Trophoblast cell (in vitro differentiated cells and primary cell): ENCODE data around the gene MBD3L4. TPM values are rescaled to one million over a fixed set of nuclear protein-coding genes. Genes with fewer than 3 reads are reported as not detected.
"Not testable (repeated sequence)": the region's sequence is repeated elsewhere in the genome, so short reads cannot be mapped to it uniquely, and the experiment has no call there.

Experiments used
- DNase-seq, 2 donors: peaks; one replicate each; pipeline ENCODE4 v3.0.0-alpha.2; 2016
- H2AFZ ChIP-seq: 2 replicates; pipeline ENCODE4 v1.6.1; 2013; ENCODE audit warnings: low read length, moderate library complexity, mild to moderate bottlenecking; ENCODE audit not compliant: insufficient read depth, poor library complexity
- H2AK5ac ChIP-seq: 2 replicates; pipeline ENCODE4 v1.6.1; 2013; ENCODE audit warnings: mild to moderate bottlenecking, low read length
- H2BK120ac ChIP-seq: 2 replicates; pipeline ENCODE4 v1.6.1; 2013; ENCODE audit warnings: low read length, mild to moderate bottlenecking, moderate library complexity; ENCODE audit not compliant: insufficient read depth, poor library complexity
- H2BK12ac ChIP-seq: 2 replicates; pipeline ENCODE4 v1.6.1; 2013; ENCODE audit warnings: mild to moderate bottlenecking, low read length, moderate library complexity
- H2BK5ac ChIP-seq: 2 replicates; pipeline ENCODE4 v1.6.1; 2013; ENCODE audit warnings: low read length, low read depth, moderate library complexity, mild to moderate bottlenecking; ENCODE audit not compliant: poor library complexity
- H3K14ac ChIP-seq: 2 replicates; pipeline ENCODE4 v1.6.1; 2013; ENCODE audit warnings: mild to moderate bottlenecking, low read length
- H3K18ac ChIP-seq: 2 replicates; pipeline ENCODE4 v1.6.1; 2013; ENCODE audit warnings: mild to moderate bottlenecking, low read length
- H3K23ac ChIP-seq: 2 replicates; pipeline ENCODE4 v1.6.1; 2013; ENCODE audit warnings: low read length
- H3K27ac ChIP-seq: 2 replicates; pipeline ENCODE4 v1.5.1; 2013; ENCODE audit warnings: low read depth, mild to moderate bottlenecking, inconsistent platforms, low read length, moderate library complexity
- H3K27me3 ChIP-seq: 2 replicates; pipeline ENCODE4 v1.6.1; 2013; ENCODE audit warnings: inconsistent platforms, mild to moderate bottlenecking, low read length, moderate library complexity; ENCODE audit not compliant: insufficient read depth
- H3K36me3 ChIP-seq, 2 experiments: 1 replicate in 1 of 2; 2 replicates in 1 of 2; pipeline ENCODE4 v1.6.1; 2013; ENCODE audit warnings: low read length in 2 of 2, mild to moderate bottlenecking in 2 of 2, moderate library complexity in 1 of 2; ENCODE audit not compliant: insufficient read depth in 2 of 2, control insufficient read depth in 1 of 2
- H3K4ac ChIP-seq: 2 replicates; pipeline ENCODE4 v1.6.1; 2013; ENCODE audit warnings: low read depth, mild to moderate bottlenecking, low read length, moderate library complexity
- H3K4me1 ChIP-seq, 2 experiments: 1 replicate in 1 of 2; 2 replicates in 1 of 2; pipeline ENCODE4 v1.6.1; 2013; ENCODE audit warnings: low read length in 2 of 2, mild to moderate bottlenecking in 2 of 2, moderate library complexity in 1 of 2; ENCODE audit not compliant: insufficient read depth in 2 of 2, control insufficient read depth in 1 of 2
- H3K4me2 ChIP-seq: 2 replicates; pipeline ENCODE4 v1.6.1; 2013; ENCODE audit warnings: inconsistent platforms, mild to moderate bottlenecking, low read length, moderate library complexity
- H3K4me3 ChIP-seq: 2 replicates; pipeline ENCODE4 v1.5.1; 2013; ENCODE audit warnings: mild to moderate bottlenecking, low read depth, low read length, inconsistent platforms
- H3K79me1 ChIP-seq: one replicate; pipeline ENCODE4 v1.6.1; 2013; ENCODE audit warnings: low read length
- H3K79me2 ChIP-seq: 2 replicates; pipeline ENCODE4 v1.6.1; 2013; ENCODE audit warnings: low read length, mild to moderate bottlenecking; ENCODE audit not compliant: control insufficient read depth, insufficient read depth, poor library complexity
- H3K9ac ChIP-seq: 2 replicates; pipeline ENCODE4 v1.6.1; 2013; ENCODE audit warnings: mild to moderate bottlenecking, low read length
- H3K9me3 ChIP-seq: 2 replicates; pipeline ENCODE4 v1.6.1; 2013; ENCODE audit warnings: low read depth, mild to moderate bottlenecking, control low read depth, inconsistent platforms, low read length; ENCODE audit not compliant: insufficient read depth
- H4K12ac ChIP-seq: 2 replicates; pipeline ENCODE4 v1.6.1; 2013; ENCODE audit warnings: low read depth, mild to moderate bottlenecking, low read length, moderate library complexity
- H4K8ac ChIP-seq: 2 replicates; pipeline ENCODE4 v1.6.1; 2013; ENCODE audit warnings: low read depth, mild to moderate bottlenecking, low read length, moderate library complexity
- H4K91ac ChIP-seq: one replicate; pipeline ENCODE4 v1.6.1; 2013; ENCODE audit warnings: low read depth, mild to moderate bottlenecking, low read length, moderate library complexity
- whole genome bisulfite sequencing: extraction: QIAGEN DNeasy Blood & Tissue Kit; methylation state at CpG from one replicate; pipeline ENCODE4 v1.1.7; 2013; ENCODE audit warnings: missing lambda C conversion rate; ENCODE audit not compliant: insufficient read length, insufficient coverage; ENCODE audit errors: extremely low coverage; 5-methylcytosine and 5-hydroxymethylcytosine counted together
- polyA plus RNA-seq: library from polyadenylated mRNA; stranded (reverse); fragments of 200-250 nt; gene quantifications from 2 replicates; pipeline ENCODE4 v1.2.3, GENCODE V29; 2013

Gene MBD3L4
- polyA plus RNA-seq, result not detected in 2 replicates

DNA sequence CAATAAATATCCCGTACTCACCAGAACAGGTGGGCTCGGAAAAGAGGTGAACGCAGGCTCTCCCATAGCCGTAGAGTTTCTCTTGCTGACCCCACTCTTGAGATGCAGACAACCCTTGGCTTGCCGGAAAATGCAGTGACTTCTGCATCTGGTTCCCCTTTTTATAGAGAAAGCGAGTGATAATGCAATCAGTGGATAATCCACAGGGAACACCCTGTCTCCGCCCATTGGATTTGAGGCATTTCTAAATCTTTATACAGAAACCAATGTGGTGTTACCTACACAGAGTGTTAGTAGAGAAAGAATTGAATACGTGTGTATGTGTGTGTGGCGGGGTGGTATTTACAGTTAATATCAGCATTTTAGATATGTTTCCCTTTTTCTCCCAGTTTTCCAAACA, at the start of gene MBD3L4:
Gene MBD3L4, minus strand, starts transcription at position 101 of the 400 bp plus-strand sequence. Its CDS starts 35 bp downstream, at position 66.
- WGBS, result no CpG with 5 or more reads among the region's 9 CpGs
- not testable (repeated sequence) for H3K9me3 ChIP-seq, H3K79me1 ChIP-seq, H3K4me1 ChIP-seq, H3K4ac ChIP-seq, H2BK120ac ChIP-seq, H3K27ac ChIP-seq, H4K12ac ChIP-seq, H2BK12ac ChIP-seq, H2AFZ ChIP-seq, H3K79me2 ChIP-seq, H4K8ac ChIP-seq, H3K4me3 ChIP-seq, H3K36me3 ChIP-seq, H2BK5ac ChIP-seq, H4K91ac ChIP-seq, H3K27me3 ChIP-seq, H3K23ac ChIP-seq, H3K18ac ChIP-seq, H3K4me2 ChIP-seq, DNase-seq, H3K14ac ChIP-seq, H3K9ac ChIP-seq, H2AK5ac ChIP-seq

DNA sequence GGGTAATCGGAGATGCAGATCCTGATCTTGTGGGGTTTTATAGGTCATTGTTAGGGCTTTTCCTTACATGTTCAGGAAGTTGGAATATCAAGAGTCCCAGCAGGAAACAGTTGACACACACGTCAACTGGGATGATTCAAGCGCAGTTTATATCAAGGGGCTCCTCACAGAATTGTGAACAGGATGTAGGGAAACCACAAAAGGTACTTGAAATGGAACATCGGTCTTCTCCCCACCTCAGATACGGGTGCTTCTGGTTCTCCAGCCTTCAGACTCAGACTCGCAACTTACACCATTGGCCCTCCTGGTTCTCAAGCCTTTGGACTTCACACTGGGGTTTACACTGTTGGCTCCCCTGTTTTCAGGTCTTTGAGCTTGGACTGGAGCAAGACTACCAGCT, 49.0 kb upstream of the MBD3L4 start:
- Histone ChIP-seq H2BK5ac (no peak overlapping the region), H3K4me2 (no peak overlapping the region), H3K9me3 (peaks cover 26% of the 10 kb centered on the region), H3K4me3 (no peak overlapping the region), H2AFZ (no peak overlapping the region), H3K27ac (no peak overlapping the region), H3K4me1 (no peaks in the 10 kb centered on the region), H4K12ac (no peak overlapping the region), H3K14ac (no peak overlapping the region), H3K23ac (no peak overlapping the region), H3K79me1 (no peaks in the 10 kb centered on the region), H3K36me3 (peaks cover 7 to 8% of the 10 kb centered on the region in 2 experiments), H4K91ac (no peak overlapping the region), H3K79me2 (no peaks in the 10 kb centered on the region), H4K8ac (no peak overlapping the region), H3K27me3 (peaks cover 2% of the 10 kb centered on the region), H2AK5ac (no peak overlapping the region), H2BK12ac (no peak overlapping the region), H2BK120ac (no peak overlapping the region), H3K9ac (no peak overlapping the region), H3K18ac (no peak overlapping the region), H3K4ac (no peak overlapping the region)
- no CpG with 5 or more reads among the region's 6 CpGs for WGBS
- DNase-seq, result no peak

DNA sequence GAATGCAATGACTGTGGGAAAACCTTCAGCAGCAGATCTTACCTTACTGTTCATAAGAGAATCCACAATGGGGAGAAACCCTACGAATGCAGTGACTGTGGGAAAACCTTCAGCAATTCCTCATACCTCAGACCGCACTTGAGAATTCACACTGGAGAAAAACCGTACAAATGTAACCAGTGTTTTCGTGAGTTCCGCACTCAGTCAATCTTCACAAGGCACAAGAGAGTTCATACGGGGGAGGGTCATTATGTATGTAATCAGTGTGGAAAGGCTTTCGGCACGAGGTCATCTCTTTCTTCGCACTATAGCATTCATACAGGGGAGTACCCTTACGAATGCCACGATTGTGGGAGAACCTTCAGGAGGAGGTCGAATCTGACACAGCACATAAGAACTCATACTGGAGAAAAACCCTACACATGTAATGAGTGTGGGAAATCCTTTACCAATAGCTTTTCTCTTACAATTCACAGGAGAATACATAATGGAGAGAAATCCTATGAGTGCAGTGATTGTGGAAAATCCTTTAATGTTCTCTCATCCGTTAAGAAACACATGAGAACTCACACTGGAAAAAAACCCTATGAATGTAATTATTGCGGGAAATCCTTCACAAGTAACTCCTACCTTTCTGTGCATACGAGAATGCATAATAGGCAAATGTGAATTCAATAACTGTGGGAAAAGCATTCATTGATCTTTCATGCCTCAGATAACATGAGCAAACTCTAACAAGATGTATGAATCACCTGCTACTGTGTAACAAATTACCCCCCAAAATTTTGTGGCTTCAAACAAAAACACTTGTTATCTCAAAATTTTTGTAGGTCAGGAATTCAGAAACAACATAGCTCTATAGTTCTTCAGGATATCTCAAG, 43.3 kb upstream of the MBD3L4 start:
- Histone ChIP-seq H3K79me1 (no peaks in the 10 kb centered on the region), H3K9ac (no peak overlapping the region)

DNA sequence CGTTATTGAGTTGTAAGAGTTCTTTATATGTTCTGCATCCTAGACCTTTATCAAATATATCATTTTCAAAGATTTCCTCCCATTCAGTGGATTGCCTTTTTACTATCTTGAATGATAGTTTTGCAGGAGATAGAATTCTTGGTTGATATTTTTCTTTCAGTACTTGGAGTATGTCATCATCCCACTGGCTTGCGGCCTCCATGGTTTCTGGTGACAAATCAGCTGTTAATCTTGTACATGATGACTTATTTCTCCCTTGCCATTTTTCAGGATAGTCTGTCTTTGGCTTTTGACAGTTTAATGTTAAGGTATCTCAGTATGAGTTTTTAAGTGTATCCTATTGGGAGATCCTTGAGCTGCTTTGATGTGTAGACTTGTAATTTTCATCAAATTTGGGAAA, 38.0 kb upstream of the MBD3L4 start:
- no CpG with 5 or more reads among the region's 2 CpGs for WGBS
- Histone ChIP-seq H3K79me1 (peaks cover 4% of the 10 kb centered on the region), H3K18ac (no peak overlapping the region)

More for the DNA sequence above, 43.3 kb upstream of the MBD3L4 start:
- no peak for DNase-seq
- no peaks in the 10 kb centered on the region for H3K79me2 ChIP-seq
- WGBS, result no CpG with 5 or more reads among the region's 15 CpGs
- H3K18ac ChIP-seq, result no peak overlapping the region
- no peak overlapping the region for H3K4me2 ChIP-seq
- no peak overlapping the region for H2BK120ac ChIP-seq
- no peak overlapping the region for H3K4ac ChIP-seq
- H3K9me3 ChIP-seq, result peaks cover 45% of the 10 kb centered on the region
- H3K14ac ChIP-seq, result no peak overlapping the region
- H2BK12ac ChIP-seq, result no peak overlapping the region
- H3K27ac ChIP-seq, result no peak overlapping the region
- no peak overlapping the region for H4K91ac ChIP-seq
- no peak overlapping the region for H2AFZ ChIP-seq
- peaks cover 2% of the 10 kb centered on the region for H3K27me3 ChIP-seq
- H2AK5ac ChIP-seq, result no peak overlapping the region
- no peak overlapping the region for H3K4me3 ChIP-seq
- H4K8ac ChIP-seq, result no peak overlapping the region
- H3K4me1 ChIP-seq, result no peaks in the 10 kb centered on the region
- no peak overlapping the region for H3K23ac ChIP-seq
- H2BK5ac ChIP-seq, result no peak overlapping the region
- H4K12ac ChIP-seq, result no peak overlapping the region
- H3K36me3 ChIP-seq, result peaks cover 33 to 54% of the 10 kb centered on the region in 2 experiments

More for the DNA sequence above, 38.0 kb upstream of the MBD3L4 start:
- peaks cover 35% of the 10 kb centered on the region for H3K9me3 ChIP-seq
- no peak overlapping the region for H3K27ac ChIP-seq
- H3K23ac ChIP-seq, result no peak overlapping the region
- H2BK5ac ChIP-seq, result no peak overlapping the region
- peaks cover 5% of the 10 kb centered on the region in 2 experiments for H3K4me1 ChIP-seq
- no peak overlapping the region for H4K91ac ChIP-seq
- no peaks in the 10 kb centered on the region for H3K27me3 ChIP-seq
- H3K36me3 ChIP-seq, result peaks cover 52 to 75% of the 10 kb centered on the region in 2 experiments
- H2AK5ac ChIP-seq, result no peak overlapping the region
- no peak overlapping the region for H4K12ac ChIP-seq
- no peak overlapping the region for H3K4ac ChIP-seq
- no peak overlapping the region for H3K9ac ChIP-seq
- H2BK12ac ChIP-seq, result no peak overlapping the region
- no peak overlapping the region for H3K14ac ChIP-seq
- no peak overlapping the region for H3K4me3 ChIP-seq
- no peaks in the 10 kb centered on the region for H3K79me2 ChIP-seq
- H2AFZ ChIP-seq, result no peak overlapping the region
- H2BK120ac ChIP-seq, result no peak overlapping the region
- H3K4me2 ChIP-seq, result no peak overlapping the region
- no peak overlapping the region for H4K8ac ChIP-seq
- no peak for DNase-seq
